Endodermal cell (in vitro differentiated cells): ENCODE data around the gene CTNNA2. TPM values are rescaled to one million over a fixed set of nuclear protein-coding genes. Genes with fewer than 3 reads are reported as not detected.
A peak's percentile ranks its signal among the peaks of the same experiment; 100 is the strongest.

ENCODE experiments used
- DNase-seq: peaks from one replicate; pipeline ENCODE4 v3.0.0-alpha.2; 2017
- H3K27ac ChIP-seq: 2 replicates; pipeline ENCODE4 v1.5.1; 2013; ENCODE audit warnings: mild to moderate bottlenecking, low read depth, low read length, moderate library complexity
- H3K27me3 ChIP-seq: 2 replicates; pipeline ENCODE4 v1.6.1; 2013; ENCODE audit warnings: mild to moderate bottlenecking, low read length, moderate library complexity; ENCODE audit not compliant: insufficient read depth, control insufficient read depth, poor library complexity, severe bottlenecking
- H3K36me3 ChIP-seq: 2 replicates; pipeline ENCODE4 v1.7.0; 2013; ENCODE audit warnings: mild to moderate bottlenecking, low read length, moderate library complexity; ENCODE audit not compliant: control insufficient read depth, insufficient read depth
- H3K4me1 ChIP-seq: one replicate; pipeline ENCODE4 v1.7.0; 2013; ENCODE audit warnings: low read length; ENCODE audit not compliant: control insufficient read depth, insufficient read depth
- H3K4me3 ChIP-seq: 2 replicates; pipeline ENCODE4 v1.5.1; 2013; ENCODE audit warnings: mild to moderate bottlenecking, low read length, moderate library complexity
- H3K9ac ChIP-seq: 2 replicates; pipeline ENCODE4 v1.6.1; 2013; ENCODE audit warnings: mild to moderate bottlenecking, low read length, moderate library complexity; ENCODE audit not compliant: poor library complexity, severe bottlenecking; ENCODE audit errors: extremely low read depth
- H3K9me3 ChIP-seq: 2 replicates; pipeline ENCODE4 v1.6.1; 2013; ENCODE audit warnings: mild to moderate bottlenecking, low read length, moderate library complexity; ENCODE audit not compliant: control insufficient read depth
- H3K27ac Mint-ChIP-seq: 2 replicates; pipeline ENCODE4 v1.8.0; 2020; ENCODE audit warnings: mixed read lengths
- H3K27me3 Mint-ChIP-seq: 2 replicates; pipeline ENCODE4 v1.8.0; 2021; ENCODE audit warnings: mild to moderate bottlenecking, mixed read lengths; ENCODE audit not compliant: insufficient read depth
- H3K36me3 Mint-ChIP-seq: 2 replicates; pipeline ENCODE4 v1.8.0; 2020; ENCODE audit warnings: low read depth, mixed read lengths
- H3K4me1 Mint-ChIP-seq: 2 replicates; pipeline ENCODE4 v1.8.0; 2020; ENCODE audit warnings: mixed read lengths
- H3K4me3 Mint-ChIP-seq: 2 replicates; pipeline ENCODE4 v1.8.0; 2020; ENCODE audit warnings: mild to moderate bottlenecking, moderate library complexity, mixed read lengths
- H3K9me3 Mint-ChIP-seq: 2 replicates; pipeline ENCODE4 v1.8.0; 2020; ENCODE audit warnings: mild to moderate bottlenecking, mixed read lengths
- CTCF ChIP-seq: fragments of 200-600 bp; sonication (generic); conservative IDR thresholded peaks from 2 replicates; pipeline ENCODE4 v1.5.0; 2021; ENCODE audit warnings: antibody characterized with exemption, mild to moderate bottlenecking
- WGBS, 2 experiments: methylation state at CpG; one replicate each; pipeline versions ENCODE4 v1.1.5 to v1.1.7; 2013; ENCODE audit warnings: missing lambda C conversion rate in 2 of 2, mixed read lengths in 1 of 2; ENCODE audit not compliant: insufficient coverage in 1 of 2, insufficient read length in 1 of 2; 5-methylcytosine and 5-hydroxymethylcytosine counted together
- total RNA-seq, 2 donors: library from RNA; stranded (reverse); fragmentation: NEBNext Ultra II Directional in 1 of 2; extraction: Animal tissue kit (Norgen Biotek cat#: 25700) in 1 of 2; gene quantifications; 2 replicates in 1 of 2; 3 replicates in 1 of 2; pipeline ENCODE4 v1.2.1, GENCODE V29; 2021

Gene CTNNA2
- total RNA-seq, 2 donors from 2014 or later = 7.7 to 9.8 TPM

- H3K27me3 Mint-ChIP-seq = peaks cover 3% of the 10 kb centered on the region
- H3K27ac Mint-ChIP-seq = no peak overlapping the region
- no peaks in the 10 kb centered on the region for H3K4me1 ChIP-seq
- no peak for DNase-seq
- no peak overlapping the region for H3K27ac ChIP-seq
- TF ChIP-seq CTCF = no peak
- H3K9me3 Mint-ChIP-seq = no peaks in the 10 kb centered on the region
- no peak overlapping the region for H3K4me3 ChIP-seq
- H3K36me3 ChIP-seq = no peaks in the 10 kb centered on the region
- no peak overlapping the region for H3K4me3 Mint-ChIP-seq
- no peaks in the 10 kb centered on the region for H3K36me3 Mint-ChIP-seq
- H3K27me3 ChIP-seq = no peaks in the 10 kb centered on the region
- H3K9ac ChIP-seq = no peak overlapping the region
- WGBS, 2 experiments = 91% methylated on average over 2 of the region's 2 CpGs; no CpG with 5 or more reads in 1 of the 2 experiments
- peaks cover 31% of the 10 kb centered on the region for H3K4me1 Mint-ChIP-seq
- no peaks in the 10 kb centered on the region for H3K9me3 ChIP-seq
These were observed 983.5 kb downstream of the CTNNA2 start for GRCh38 chr2:80496346-80496745.

GRCh38 chr2:80496775-80497174 is 983.9 kb downstream of the CTNNA2 start:
- peaks cover 3% of the 10 kb centered on the region for H3K27me3 Mint-ChIP-seq
- Histone ChIP-seq H3K9me3 (no peaks in the 10 kb centered on the region), H3K27ac (no peak overlapping the region), H3K4me1 (no peaks in the 10 kb centered on the region), H3K36me3 (no peaks in the 10 kb centered on the region), H3K9ac (no peak overlapping the region), H3K4me3 (no peak overlapping the region), H3K27me3 (no peaks in the 10 kb centered on the region)
- H3K4me3 Mint-ChIP-seq = no peak overlapping the region
- peaks cover 31% of the 10 kb centered on the region for H3K4me1 Mint-ChIP-seq
- WGBS, 2 experiments = 93% methylated on average over 5 of the region's 5 CpGs; no CpG with 5 or more reads in 1 of the 2 experiments
- H3K27ac Mint-ChIP-seq = no peak overlapping the region
- no peaks in the 10 kb centered on the region for H3K9me3 Mint-ChIP-seq
- DNase-seq = no peak
- TF ChIP-seq CTCF = no peak
- no peaks in the 10 kb centered on the region for H3K36me3 Mint-ChIP-seq

- WGBS, 2 experiments = 73% methylated on average over 2 of the region's 2 CpGs; no CpG with 5 or more reads in 1 of the 2 experiments
- no peaks in the 10 kb centered on the region for H3K9me3 Mint-ChIP-seq
These were observed 986.2 kb downstream of the CTNNA2 start for GRCh38 chr2:80499095-80499494.

More at GRCh38 chr2:80499095-80499494, 986.2 kb downstream of the CTNNA2 start:
- Histone ChIP-seq H3K4me3 (no peak overlapping the region), H3K4me1 (no peaks in the 10 kb centered on the region), H3K9me3 (no peaks in the 10 kb centered on the region), H3K9ac (no peak overlapping the region), H3K27me3 (peaks cover 2% of the 10 kb centered on the region), H3K27ac (no peak overlapping the region), H3K36me3 (no peaks in the 10 kb centered on the region)
- peak; percentile 77 for TF ChIP-seq CTCF
- DNase-seq = peak; percentile 58
- Mint-ChIP-seq H3K4me3 (no peak overlapping the region), H3K27me3 (no peaks in the 10 kb centered on the region), H3K4me1 (peaks cover 25% of the 10 kb centered on the region), H3K36me3 (no peaks in the 10 kb centered on the region), H3K27ac (no peak overlapping the region)
